K562 (cell line): Measurements from ENCODE around the gene EBI3. TPM values are rescaled to one million over a fixed set of nuclear protein-coding genes. Genes with fewer than 3 reads are reported as not detected.

Source experiments
- ATAC-seq: fragments of 200-7000 bp; cut with Tn5 transposase; 3 replicates; pipeline ENCODE4 v1.9.1; 2020; ENCODE audit warnings: moderate library complexity
- BruUV-seq: library from RNA; stranded (reverse); fragments of 400-500 nt; replicated peaks from 2 replicates; lab custom pipeline; 2021; lab: Mats Ljungman, UMichigan
- CTCF ChIA-PET: fragments of 300-600 bp; formaldehyde crosslinking; extraction: SDS; loops from one replicate; lab custom pipeline; 2021; ENCODE audit warnings: low intra/inter-chr PET ratio; lab: Yijun Ruan, JAX
- POLR2A ChIA-PET: fragments of 300-600, 350-650 bp; sonication (Branson Sonifier 250); formaldehyde crosslinking; extraction: SDS; loops from one replicate; lab custom pipeline; 2021; ENCODE audit warnings: antibody characterized with exemption, inconsistent platforms; lab: Yijun Ruan, JAX
- DNase-seq, 4 experiments: peaks; one replicate each; pipeline versions ENCODE4 v3.0.0 to v3.0.0-alpha.2; 2011 to 2018; ENCODE audit warnings: low spot score in 3 of 4, mixed read lengths in 3 of 4; ENCODE audit errors: extremely low read depth in 1 of 4
- FAIRE-seq: peaks from 2 replicates; lab custom pipeline; 2011; peaks lifted over from hg19 to GRCh38; lab: Jason Lieb, UNC
- H2AFZ ChIP-seq: 2 replicates; pipeline ENCODE4 v1.6.0; 2011; ENCODE audit warnings: low read depth, low read length, control low read depth, inconsistent platforms
- H3K27ac ChIP-seq: fragments of 200-600 bp; 3 replicates; pipeline ENCODE4 v1.8.0; 2011; ENCODE audit warnings: low read depth, mild to moderate bottlenecking, control low read depth, inconsistent platforms, low read length, moderate library complexity, mixed read lengths; ENCODE audit errors: extremely low read depth
- H3K27me3 ChIP-seq, 2 experiments: fragments of 300-600 bp in 1 of 2; 2 replicates in 1 of 2; 3 replicates in 1 of 2; pipeline versions ENCODE4 v1.6.0 to v1.8.0; 2011; ENCODE audit warnings: inconsistent platforms in 2 of 2, low read length in 2 of 2, mild to moderate bottlenecking in 1 of 2, mixed read lengths in 1 of 2, moderate library complexity in 1 of 2; ENCODE audit not compliant: control insufficient read depth in 2 of 2, insufficient read depth in 2 of 2
- H3K36me3 ChIP-seq: fragments of 300-600 bp; 3 replicates; pipeline ENCODE4 v1.8.0; 2011; ENCODE audit warnings: mild to moderate bottlenecking, low read length, inconsistent platforms; ENCODE audit not compliant: control insufficient read depth, insufficient read depth
- H3K4me1 ChIP-seq, 2 experiments: fragments of 200-600 bp in 1 of 2; replicated peaks in 1 of 2; 2 replicates in 1 of 2; 3 replicates in 1 of 2; pipeline versions ENCODE4 v1.5.1 to v1.8.0; 2011; ENCODE audit warnings: inconsistent platforms in 2 of 2, low read length in 2 of 2, mild to moderate bottlenecking in 1 of 2, mixed read lengths in 1 of 2, moderate library complexity in 1 of 2; ENCODE audit not compliant: control insufficient read depth in 2 of 2, insufficient read depth in 2 of 2
- H3K4me2 ChIP-seq: 2 replicates; pipeline ENCODE4 v1.6.1; 2011; ENCODE audit warnings: low read length, control low read depth, inconsistent platforms, mixed read lengths; ENCODE audit not compliant: insufficient read depth
- H3K4me3 ChIP-seq: fragments of 200-600 bp; sonication (generic), shearing (Covaris generic); 2 replicates; pipeline ENCODE4 v1.5.1; 2016; ENCODE audit warnings: control low read depth, inconsistent platforms
- H3K79me2 ChIP-seq: fragments of 200-600 bp; 3 replicates; pipeline ENCODE4 v1.8.0; 2011; ENCODE audit warnings: low read length, inconsistent platforms; ENCODE audit not compliant: control insufficient read depth, insufficient read depth
- H3K9ac ChIP-seq, 2 experiments: 2 replicates each; pipeline versions ENCODE4 v1.6.0 to v1.6.1; 2011; ENCODE audit warnings: low read depth in 2 of 2, low read length in 2 of 2, control low read depth in 1 of 2, inconsistent platforms in 1 of 2, mild to moderate bottlenecking in 1 of 2, mixed read lengths in 1 of 2; ENCODE audit not compliant: insufficient read depth in 1 of 2
- H3K9me1 ChIP-seq: one replicate; pipeline ENCODE4 v1.6.0; 2011; ENCODE audit warnings: inconsistent platforms, mild to moderate bottlenecking, low read length, moderate library complexity; ENCODE audit not compliant: control insufficient read depth, insufficient read depth
- H3K9me3 ChIP-seq: replicated peaks from 2 replicates; pipeline ENCODE4 v1.5.1; 2011; ENCODE audit warnings: low read depth, low read length, inconsistent platforms; ENCODE audit not compliant: control insufficient read depth, insufficient read depth
- H4K20me1 ChIP-seq: replicated peaks from 2 replicates; pipeline ENCODE4 v1.6.1; 2011; ENCODE audit warnings: low read length, inconsistent platforms, mixed read lengths; ENCODE audit not compliant: control insufficient read depth, insufficient read depth
- NR4A1 ChIP-seq, 2 experiments: fragments of 250-450 bp in 1 of 2; fragments of 450-650 bp in 1 of 2; sonication (Bioruptor Pico) in 1 of 2; IDR thresholded peaks; 2 replicates each; pipeline versions ENCODE4 v1.4.0 to v1.6.1; 2016 to 2020; ENCODE audit warnings: mild to moderate bottlenecking in 2 of 2, missing compliant biosample characterization in 1 of 2, missing genetic modification characterization in 1 of 2, moderate library complexity in 1 of 2
- TFAP4 ChIP-seq: sonication (generic); formaldehyde crosslinking; IDR thresholded peaks from 2 replicates; pipeline ENCODE4 v1.8.0; 2022; ENCODE audit warnings: missing genetic modification reagents, mild to moderate bottlenecking, moderate library complexity, borderline replicate concordance
- WGBS: fragments of 100-300 bp; shearing (Covaris generic); methylation state at CpG from one replicate; pipeline ENCODE4 v1.1.6; 2016; ENCODE audit warnings: low coverage, mixed read lengths; ENCODE audit not compliant: insufficient coverage; ENCODE audit errors: missing lambda C conversion rate; 5-methylcytosine and 5-hydroxymethylcytosine counted together
- in situ Hi-C: fragments of 300-500 bp; cut with MboI; formaldehyde crosslinking; loops from 4 replicates; pipeline ENCODE4 v1.15.0; 2018; ENCODE audit warnings: inconsistent platforms, mixed read lengths
- intact Hi-C: fragments of 100-400 bp; cut with micrococcal nuclease; formaldehyde crosslinking; loops from 2 replicates; pipeline ENCODE4 v1.14.2; 2022
- polyA plus RNA-seq, 8 experiments: library from polyadenylated mRNA; depleted of rRNA in 4 of 8; stranded (reverse) in 5 of 8; unstranded in 3 of 8; fragments of >200 nt; fragmentation: Nextera tagmentation in 2 of 8; fragmentation: Illumina TruSeq in 1 of 8; extraction: Ambion mirVana in 2 of 8; extraction: Trizol in 1 of 8; gene quantifications; 2 replicates each; pipeline versions ENCODE4 v1.2.1 to v1.2.3, GENCODE V29; 2011 to 2014; ENCODE audit warnings: inconsistent platforms in 1 of 8, missing spikeins in 1 of 8
- total RNA-seq, 7 experiments: library from RNA; depleted of rRNA in 6 of 7; stranded (reverse); fragments of >200 nt in 6 of 7; fragmentation: Illumina TruSeq in 2 of 7; extraction: Trizol in 2 of 7; gene quantifications; 2 replicates each; pipeline versions ENCODE4 v1.2.1 to v1.2.3, GENCODE V29; 2011 to 2021; ENCODE audit warnings: low replicate concordance in 1 of 7
- TF ChIP-seq, protein P1 (sequence below): fragments of 200-800 bp; sonication (Bioruptor generic); IDR thresholded peaks from 2 replicates; pipeline ENCODE4 v1.6.1; 2017; ENCODE audit warnings: missing genetic modification characterization, missing compliant biosample characterization

The EBI3 gene
- total and polyA plus RNA-seq, 9 of the 15 experiments (the other 6 are each of a cell fraction or from before 2014, with no cell fraction given): 0.08 to 0.35 (median 0.22) TPM; not detected in 6

- Histone ChIP-seq H2AFZ (no peak within 1 kb of the TSS), H3K4me2 (no peak within 1 kb of the TSS), H3K27ac (no peak within 1 kb of the TSS), H3K36me3 (no peaks in the 10 kb centered on the region), H4K20me1 (0 out of 2 replicates have a peak, but pooled peaks cover 5% of the 10 kb centered on the region), H3K4me3 (no peak within 1 kb of the TSS), H3K27me3 (peaks cover 16 to 24% of the 10 kb centered on the region in 2 experiments; a peak in 4 of 5 replicates), H3K9me1 (no peaks in the 10 kb centered on the region), H3K4me1 (peaks cover 0 to 18% of the 10 kb centered on the region in 2 experiments; a peak in 4 of 5 replicates), H3K9me3 (no peaks in the 10 kb centered on the region), H3K9ac (peak within 1 kb of the TSS in 1 of 2 experiments; percentile 61; a peak in 2 of 4 replicates), H3K79me2 (no peaks in the 10 kb centered on the region)
- FAIRE-seq (no peak), ATAC-seq (peak; percentile 75), DNase-seq (peak in 3 of 4 experiments; percentile 32 to 67 (median 65))
- CTCF ChIA-PET: no interaction called here
- TF ChIP-seq NR4A1 (CRISPR knock-in tag; IDR thresholded peaks at IDR 0.05) (no peak), NR4A1 (tag; IDR thresholded peaks at IDR 0.05) (no peak), TFAP4 (peak; percentile 51; the same call in 1 of the 2 replicates)
- TF ChIP-seq, protein P1, sequence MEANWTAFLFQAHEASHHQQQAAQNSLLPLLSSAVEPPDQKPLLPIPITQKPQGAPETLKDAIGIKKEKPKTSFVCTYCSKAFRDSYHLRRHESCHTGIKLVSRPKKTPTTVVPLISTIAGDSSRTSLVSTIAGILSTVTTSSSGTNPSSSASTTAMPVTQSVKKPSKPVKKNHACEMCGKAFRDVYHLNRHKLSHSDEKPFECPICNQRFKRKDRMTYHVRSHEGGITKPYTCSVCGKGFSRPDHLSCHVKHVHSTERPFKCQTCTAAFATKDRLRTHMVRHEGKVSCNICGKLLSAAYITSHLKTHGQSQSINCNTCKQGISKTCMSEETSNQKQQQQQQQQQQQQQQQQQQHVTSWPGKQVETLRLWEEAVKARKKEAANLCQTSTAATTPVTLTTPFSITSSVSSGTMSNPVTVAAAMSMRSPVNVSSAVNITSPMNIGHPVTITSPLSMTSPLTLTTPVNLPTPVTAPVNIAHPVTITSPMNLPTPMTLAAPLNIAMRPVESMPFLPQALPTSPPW (CRISPR knock-in tag): peak; percentile 70
- POLR2A ChIA-PET: interaction anchor here (0.5 to 1.6 kb wide), 4 partner anchors 15 to 165 kb away, joined by 3 to 4 read pairs (median 3); no protein-coding TSS in a partner anchor
- WGBS: 1% methylated on average over 10 of the region's 44 CpGs
- in situ Hi-C loops (loop anchor here (10.0 kb wide), 1 partner anchor 66 kb away; the partner anchor contains the start of gene MPND), intact Hi-C loops (no loop called here)
- no TSS peak for BruUV-seq
These were observed 49.3 kb downstream of the EBI3 start, which contains the start of gene SHD for GRCh38 chr19:4278419-4279266. Gene SHD (plus strand): TSS chr19:4279266. CDS start chr19:4280064, 798 bp downstream.
